ENCODE data around the gene ZBP1.

ZBP1 gene

DNA sequence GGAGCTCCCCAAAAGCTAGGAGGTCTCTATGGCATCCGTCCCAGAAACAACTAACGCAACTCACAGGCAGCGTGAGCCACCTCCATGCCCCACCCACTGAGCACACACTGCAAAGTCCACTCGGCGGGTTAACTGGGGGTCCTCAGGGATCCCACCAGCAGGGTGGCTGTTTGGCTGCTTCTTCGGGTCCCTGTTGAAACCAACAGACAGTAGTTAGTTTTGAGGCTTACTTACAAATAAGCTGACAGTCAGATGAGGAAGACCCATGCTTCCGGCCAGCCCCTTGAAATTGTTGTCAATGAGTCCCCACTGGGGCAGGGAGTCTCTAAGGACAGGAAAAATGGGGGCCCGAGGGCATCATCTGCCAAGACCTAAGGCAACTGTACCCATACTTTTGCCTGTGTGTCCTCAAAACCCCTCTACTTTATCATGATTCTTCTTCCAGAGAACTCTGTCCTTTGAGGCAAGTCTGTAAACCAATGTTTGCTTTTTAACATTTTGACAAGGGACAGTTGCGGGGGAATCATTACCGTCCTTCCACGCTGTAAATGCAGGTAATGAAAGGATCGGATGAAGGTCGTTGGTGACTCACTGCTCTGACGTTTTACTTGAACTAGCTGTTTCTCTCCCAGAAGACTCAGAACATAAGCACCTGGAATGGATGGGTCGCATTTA lies 61.5 kb downstream of the ZBP1 start:
- DNase-seq (ENCODE audit: low read depth in 2 of 2), result no peak

DNA sequence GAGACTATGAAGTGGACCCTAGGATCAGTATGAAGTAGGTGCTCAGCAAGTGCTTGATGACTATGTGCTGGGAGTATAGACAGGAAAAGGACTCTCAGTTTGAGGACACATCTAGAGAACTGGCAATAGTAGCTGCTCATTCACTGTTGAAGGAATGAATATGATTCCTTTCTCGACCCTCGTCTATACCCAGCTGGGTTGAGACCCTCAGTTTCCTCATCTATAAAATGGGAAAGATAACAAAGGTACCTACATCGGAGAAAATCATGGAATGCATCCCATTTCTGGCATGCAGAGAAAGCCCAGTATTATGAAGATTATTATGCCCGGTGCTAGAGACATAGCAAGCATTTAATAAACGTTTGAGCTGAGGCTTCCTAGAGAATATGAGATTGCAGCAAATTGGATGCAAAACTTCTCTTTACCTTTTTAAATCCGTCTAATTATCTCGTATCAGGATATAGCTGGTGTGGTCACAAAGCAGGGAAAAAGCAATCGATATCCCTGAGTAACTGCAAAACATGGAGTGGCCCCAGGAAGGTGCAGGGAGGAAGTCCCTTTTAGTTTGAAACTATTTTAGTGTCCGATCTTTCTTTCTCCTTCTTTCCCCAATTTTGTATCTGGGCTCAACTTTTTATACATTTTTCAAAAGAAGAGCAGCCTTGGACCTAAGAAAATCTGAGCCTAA lies 62.2 kb downstream of the ZBP1 start:
- no peak for DNase-seq (ENCODE audit: low read depth in 2 of 2)

DNA sequence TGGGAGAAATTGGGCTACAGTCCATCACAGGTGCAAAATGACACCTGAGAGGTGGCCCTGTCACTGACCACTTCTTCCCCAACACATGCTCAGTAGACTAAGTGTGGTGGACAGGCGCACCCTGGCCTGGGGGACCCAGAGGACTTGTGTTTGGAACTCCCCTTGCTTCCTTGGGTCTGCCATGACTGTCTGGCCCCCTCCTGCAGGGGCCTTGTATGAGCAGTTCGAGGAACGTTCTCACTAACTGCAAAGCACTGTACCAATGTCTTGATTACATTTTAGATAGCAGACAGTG lies 63.3 kb downstream of the ZBP1 start:
- DNase-seq (ENCODE audit: low read depth in 2 of 2), result no peak

DNA sequence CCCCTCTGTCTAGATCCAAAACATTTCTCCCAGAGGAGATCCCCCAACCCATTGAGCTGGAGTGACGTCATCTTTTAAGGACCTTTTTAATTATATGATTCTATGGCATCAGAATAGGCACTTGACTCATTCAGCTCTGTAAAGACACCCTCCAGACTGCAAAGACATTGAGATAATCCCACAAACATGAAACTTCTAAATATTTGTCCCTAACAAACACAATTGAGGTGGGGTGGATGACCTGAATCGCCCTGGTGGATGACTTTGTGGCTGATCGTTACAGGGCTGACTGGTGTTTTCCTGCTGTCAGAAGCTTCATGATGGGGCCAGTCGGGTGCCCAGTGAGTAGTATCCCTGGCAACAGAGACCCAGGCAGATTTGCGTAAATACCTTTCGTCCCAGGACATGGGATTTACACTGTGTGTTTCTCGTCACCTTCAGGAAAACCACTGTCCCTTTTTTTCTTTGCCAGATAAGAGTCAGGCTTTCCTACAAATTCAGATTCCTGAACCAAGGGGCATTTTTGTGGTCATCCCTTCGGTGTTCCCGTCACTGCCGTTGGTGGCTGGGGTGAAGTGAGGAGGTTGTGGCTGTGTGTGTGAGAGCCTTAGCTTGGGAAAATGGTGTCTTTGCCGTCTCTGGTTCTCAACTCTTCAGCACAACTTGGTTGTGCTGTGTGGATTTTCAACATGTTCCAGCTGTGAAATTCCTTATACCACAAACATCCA lies 64.6 kb downstream of the ZBP1 start:
- no peak for DNase-seq (ENCODE audit: low read depth in 2 of 2)

All from stimulated activated CD4-positive, alpha-beta T cell treated with anti-CD3 and anti-CD28 coated beads, Interleukin-15, amount 100 ng/mL, for 48 hours (primary cell).